Activated CD4-positive, CD25-positive, alpha-beta regulatory T cell treated with anti-CD3 and anti-CD28 coated beads, Interleukin-2, amount 50 U/mL, for 24 hours (primary cell): ENCODE data around the gene PDIA2.
"Not testable (repeated sequence)": the region's sequence is repeated elsewhere in the genome, so short reads cannot be mapped to it uniquely, and the experiment has no call there.

Experiments
- ATAC-seq, 2 donors: fragments of 150-1000 bp; cut with Tn5 transposase; one replicate each; pipeline ENCODE4 v1.10.0; 2021; ENCODE audit warnings: mild to moderate bottlenecking in 1 of 2, moderate library complexity in 1 of 2

Gene PDIA2

DNA sequence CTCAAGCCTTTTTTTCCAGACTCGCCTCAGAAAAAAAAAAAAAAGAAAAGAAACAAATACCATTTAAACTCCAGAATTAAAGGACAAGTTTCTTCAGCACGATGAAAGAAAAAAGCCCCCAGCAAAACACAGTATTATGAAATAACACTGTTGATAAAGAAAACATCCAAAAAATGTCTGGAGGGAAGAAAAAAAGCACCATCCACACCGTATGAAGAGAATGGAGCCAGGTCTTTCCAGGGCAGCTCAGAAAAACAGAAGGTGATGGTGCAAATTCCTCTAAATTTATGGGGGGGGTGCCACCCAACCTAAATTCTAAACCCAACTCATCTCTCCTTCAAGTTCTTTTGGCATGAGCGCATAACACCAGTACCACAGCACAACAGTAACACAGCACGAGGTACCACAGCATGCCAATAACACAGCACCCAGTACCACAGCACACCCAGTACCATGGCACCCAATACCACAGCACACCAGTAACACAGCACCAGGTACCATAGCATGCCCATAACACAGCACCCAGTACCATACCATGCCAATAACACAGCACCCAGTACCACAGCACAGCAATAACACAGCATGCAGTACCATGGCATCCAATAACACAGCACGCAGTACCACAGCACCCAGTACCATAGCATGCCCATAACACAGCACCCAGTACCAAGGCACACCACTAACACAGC is 50.6 kb downstream of the PDIA2 start:
- ATAC-seq: no peak

GRCh38 chr16:334164-334832 is 51.3 kb downstream of the PDIA2 start:
- ATAC-seq: not testable (repeated sequence)

DNA sequence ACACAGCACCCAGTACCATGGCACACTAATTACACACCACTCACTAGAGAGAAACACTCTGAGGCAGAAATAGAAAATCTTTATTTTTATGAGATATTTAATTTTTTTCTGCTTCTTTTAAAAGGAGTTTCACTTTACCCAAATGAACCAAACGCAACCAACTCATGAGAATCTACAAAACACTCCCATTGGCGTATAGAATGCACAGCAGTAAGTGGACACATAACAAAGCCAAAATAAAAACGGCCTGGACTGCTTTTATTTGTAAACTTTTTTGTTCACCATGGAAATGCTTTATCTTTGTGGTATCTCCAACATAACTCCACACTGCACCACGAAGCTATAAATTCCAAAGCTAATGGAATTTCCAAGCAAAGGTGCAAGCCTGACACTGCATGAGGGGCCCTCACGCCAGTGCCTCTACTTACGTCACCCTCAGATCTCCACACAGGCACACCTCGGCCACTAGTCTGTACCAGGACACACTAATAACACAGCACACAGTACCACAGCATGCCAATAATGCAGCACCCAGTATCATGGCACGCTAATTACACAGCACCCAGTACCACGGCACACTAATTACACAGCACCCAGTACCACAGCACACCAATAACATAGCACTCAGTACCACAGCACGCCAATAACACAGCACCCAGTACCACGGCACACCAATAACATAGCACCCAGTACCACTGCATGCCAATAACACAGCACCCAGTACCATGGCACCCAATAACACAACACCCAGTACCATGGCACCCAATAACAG is 52.1 kb downstream of the PDIA2 start:
- ATAC-seq: not testable (repeated sequence)

DNA sequence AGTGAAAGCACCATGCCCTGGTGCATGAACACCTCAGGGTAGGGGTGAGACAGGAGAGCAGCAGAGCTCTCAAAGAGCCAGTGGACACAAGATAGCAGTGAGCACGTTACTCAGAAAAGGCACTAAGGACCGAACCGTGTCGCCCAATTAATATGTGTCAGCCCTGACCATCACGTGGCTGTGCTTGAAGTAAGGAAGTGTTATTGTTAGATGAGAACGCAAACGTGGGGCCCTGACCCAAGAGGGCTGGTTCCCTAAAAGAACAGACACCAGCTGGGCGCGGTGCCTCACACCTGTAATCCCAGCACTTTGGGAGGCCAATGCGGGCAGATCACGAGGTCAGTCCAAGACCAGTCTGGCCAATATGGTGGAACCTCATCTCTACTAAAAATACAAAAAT is 53.3 kb downstream of the PDIA2 start:
- no peak for ATAC-seq
